IgD-negative memory B cell (primary cell): Measurements from ENCODE around the gene RRN3. TPM values are rescaled to one million over a fixed set of nuclear protein-coding genes. Genes with fewer than 3 reads are reported as not detected.
"Not testable (repeated sequence)": the region's sequence is repeated elsewhere in the genome, so short reads cannot be mapped to it uniquely, and the experiment has no call there.

Experiments used
- H3K27ac Mint-ChIP-seq, 3 donors: one replicate each; pipeline ENCODE4 v1.8.0; 2020 to 2022; ENCODE audit warnings: mild to moderate bottlenecking in 3 of 3, mixed read lengths in 3 of 3, moderate library complexity in 1 of 3
- H3K27me3 Mint-ChIP-seq: one replicate; pipeline ENCODE4 v1.8.0; 2021; ENCODE audit warnings: mixed read lengths
- H3K36me3 Mint-ChIP-seq: one replicate; pipeline ENCODE4 v1.8.0; 2020; ENCODE audit warnings: mild to moderate bottlenecking, mixed read lengths
- H3K4me1 Mint-ChIP-seq, 3 donors: one replicate each; pipeline ENCODE4 v1.8.0; 2020 to 2022; ENCODE audit warnings: mixed read lengths in 3 of 3, mild to moderate bottlenecking in 1 of 3
- H3K4me3 Mint-ChIP-seq, 4 donors: one replicate each; pipeline ENCODE4 v1.8.0; 2020 to 2022; ENCODE audit warnings: mild to moderate bottlenecking in 4 of 4, mixed read lengths in 4 of 4, moderate library complexity in 3 of 4
- H3K9me3 Mint-ChIP-seq, 3 donors: one replicate each; pipeline ENCODE4 v1.8.0; 2020 to 2021; ENCODE audit warnings: mixed read lengths in 3 of 3, mild to moderate bottlenecking in 1 of 3
- polyA plus RNA-seq: library from polyadenylated mRNA; unstranded; fragments of 300-500 nt; fragmentation: Illumina TruSeq; gene quantifications from one replicate; pipeline ENCODE4 v1.2.3, GENCODE V29; 2021

RRN3 gene
- polyA plus RNA-seq, 1 donor from 2014 or later, result 26.1 TPM

DNA sequence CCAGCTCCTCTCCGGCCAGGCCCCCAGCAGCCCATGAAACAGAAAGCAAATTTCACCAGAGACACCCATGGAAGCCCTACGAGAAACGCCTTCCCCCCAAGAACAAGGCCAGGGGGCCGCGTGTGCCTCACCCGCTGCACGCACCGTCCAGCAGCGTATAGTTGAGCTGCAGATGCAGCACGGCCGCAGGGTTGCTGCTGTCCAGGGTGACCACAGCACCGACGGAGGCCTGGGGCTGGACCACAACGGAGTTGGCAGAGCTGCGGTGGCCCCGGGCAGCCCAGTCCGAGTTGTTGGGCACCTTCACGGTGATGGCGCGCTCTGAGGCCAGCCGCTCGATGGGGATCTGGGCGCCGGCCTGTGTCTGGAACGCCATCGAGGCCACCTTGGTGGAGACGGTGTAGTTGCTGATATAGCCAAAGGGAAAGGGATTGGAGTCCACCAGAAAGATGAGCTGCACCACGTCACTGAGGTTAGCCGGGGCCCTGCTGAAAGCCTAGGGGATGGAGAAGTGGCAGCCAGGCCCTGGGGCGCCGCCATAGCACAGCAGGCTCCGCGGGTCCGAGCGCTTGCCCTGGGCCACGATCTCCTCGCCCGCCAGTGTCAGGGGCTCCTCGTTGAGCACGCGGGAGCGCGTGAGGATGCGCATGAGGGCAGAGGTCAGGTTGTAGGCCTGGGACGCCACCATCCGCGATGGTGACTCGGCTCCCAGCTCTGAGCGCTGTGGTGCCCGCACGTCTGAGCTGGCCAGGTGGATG is 37.0 kb upstream of the RRN3 start:
- not testable (repeated sequence) for H3K27me3 Mint-ChIP-seq, H3K4me1 Mint-ChIP-seq, H3K4me3 Mint-ChIP-seq

DNA sequence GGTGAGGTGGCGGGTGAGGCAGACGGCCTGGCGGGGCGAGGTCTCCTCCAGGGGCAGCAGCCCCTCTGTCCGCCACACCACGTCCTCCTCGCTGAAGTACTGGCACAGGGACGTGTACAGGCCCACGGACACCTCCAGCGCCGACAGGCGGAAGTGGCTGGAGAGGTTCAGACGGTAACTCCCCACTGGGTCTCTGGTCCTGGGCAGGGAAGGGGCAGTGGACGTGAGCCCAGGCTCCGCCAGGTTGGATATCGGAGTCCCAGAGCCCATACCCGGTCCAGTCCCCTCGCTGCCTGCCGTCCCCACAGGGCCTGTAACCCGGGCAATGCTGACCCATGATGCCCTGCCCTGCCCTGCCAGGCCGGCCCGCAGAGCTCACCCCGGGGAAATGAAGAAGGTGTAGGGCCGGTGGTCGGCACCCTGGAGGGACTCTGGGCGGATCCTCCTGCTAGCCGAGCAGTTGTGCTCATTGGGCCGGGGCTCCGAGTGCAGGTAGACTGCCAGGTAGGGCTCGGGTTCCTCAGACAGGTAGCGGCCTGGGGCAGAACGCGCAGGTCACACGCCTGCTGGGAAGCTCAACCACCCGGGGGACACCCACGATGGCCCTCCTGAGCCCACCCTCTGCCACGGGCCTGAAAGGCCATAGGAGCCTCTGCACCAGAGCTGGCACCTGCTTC is 36.3 kb upstream of the RRN3 start:
- not testable (repeated sequence) for H3K36me3 Mint-ChIP-seq, H3K27me3 Mint-ChIP-seq, H3K4me3 Mint-ChIP-seq, H3K4me1 Mint-ChIP-seq, H3K27ac Mint-ChIP-seq, H3K9me3 Mint-ChIP-seq

More for the DNA sequence above, 37.0 kb upstream of the RRN3 start:
- not testable (repeated sequence) for H3K9me3 Mint-ChIP-seq, H3K36me3 Mint-ChIP-seq, H3K27ac Mint-ChIP-seq

DNA sequence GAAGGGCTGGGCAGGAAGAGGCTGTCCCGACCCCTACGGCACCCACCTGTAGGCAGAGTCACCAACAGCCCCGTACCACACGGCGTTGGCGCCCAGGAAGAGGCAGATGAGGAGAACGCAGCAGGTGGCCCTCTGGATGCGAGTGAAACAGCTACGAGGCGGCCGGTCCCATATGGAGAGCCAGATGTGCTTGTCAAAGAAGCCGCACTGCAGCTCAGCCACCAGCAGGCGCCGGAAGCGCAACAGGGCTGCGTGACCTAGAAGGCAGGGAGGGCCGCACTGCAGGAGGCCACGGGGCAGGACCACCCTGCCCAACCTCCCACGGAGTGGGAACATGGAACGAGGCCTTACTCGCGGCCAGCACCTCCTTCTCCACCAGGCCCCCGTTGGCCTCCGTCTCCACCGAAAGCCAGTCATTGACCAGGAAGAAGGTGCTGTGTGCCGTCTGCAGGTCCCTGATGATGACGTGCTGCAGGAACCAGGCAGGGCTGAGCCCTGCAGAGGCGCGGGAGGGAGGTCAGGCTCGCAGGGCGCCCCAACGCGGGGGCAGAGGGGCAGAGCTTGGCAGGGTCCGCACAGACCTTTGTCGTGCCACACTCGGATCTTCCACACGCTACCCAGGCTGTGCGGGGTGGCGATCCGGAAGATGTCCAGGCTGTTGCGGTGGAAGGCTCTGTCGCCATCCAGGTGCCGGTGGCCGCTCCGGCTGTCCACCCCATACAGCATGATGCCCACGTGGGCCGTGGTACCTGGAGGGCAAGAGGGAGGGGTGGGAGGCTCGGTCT is 33.8 kb upstream of the RRN3 start:
- H3K4me3 Mint-ChIP-seq, H3K9me3 Mint-ChIP-seq, H3K36me3 Mint-ChIP-seq, H3K27ac Mint-ChIP-seq, H3K27me3 Mint-ChIP-seq, H3K4me1 Mint-ChIP-seq: not testable (repeated sequence)

DNA sequence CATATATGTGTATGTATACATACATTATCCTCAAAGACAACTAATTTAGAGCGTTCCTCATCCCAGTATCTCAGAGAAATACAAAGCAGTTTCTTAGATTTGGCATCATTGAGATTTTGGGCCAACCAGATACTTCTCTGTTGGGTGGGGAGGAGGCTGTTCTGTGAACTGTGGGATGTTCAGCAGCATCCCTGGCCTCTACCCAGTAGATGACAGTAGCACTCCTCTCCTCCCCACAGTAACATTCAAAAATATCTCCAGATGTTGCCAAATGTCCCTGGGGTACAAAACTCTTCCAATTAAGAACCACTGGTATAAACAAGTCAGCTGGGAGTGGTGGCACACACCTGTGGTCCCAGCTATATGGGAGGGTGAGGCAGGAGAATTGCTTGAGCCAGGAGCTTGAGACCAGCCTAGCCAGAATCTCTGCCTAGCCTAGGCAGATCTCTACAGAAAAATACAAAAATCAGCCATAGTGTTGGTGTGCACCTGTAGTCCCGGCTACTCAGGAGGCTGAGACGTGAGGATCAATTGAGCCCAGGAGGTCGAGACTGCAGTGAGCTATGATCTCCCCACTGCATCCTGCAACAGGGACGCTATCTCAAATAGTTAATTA is 6.4 kb upstream of the RRN3 start:
- not testable (repeated sequence) for H3K36me3 Mint-ChIP-seq, H3K4me1 Mint-ChIP-seq, H3K4me3 Mint-ChIP-seq, H3K27ac Mint-ChIP-seq, H3K27me3 Mint-ChIP-seq, H3K9me3 Mint-ChIP-seq

DNA sequence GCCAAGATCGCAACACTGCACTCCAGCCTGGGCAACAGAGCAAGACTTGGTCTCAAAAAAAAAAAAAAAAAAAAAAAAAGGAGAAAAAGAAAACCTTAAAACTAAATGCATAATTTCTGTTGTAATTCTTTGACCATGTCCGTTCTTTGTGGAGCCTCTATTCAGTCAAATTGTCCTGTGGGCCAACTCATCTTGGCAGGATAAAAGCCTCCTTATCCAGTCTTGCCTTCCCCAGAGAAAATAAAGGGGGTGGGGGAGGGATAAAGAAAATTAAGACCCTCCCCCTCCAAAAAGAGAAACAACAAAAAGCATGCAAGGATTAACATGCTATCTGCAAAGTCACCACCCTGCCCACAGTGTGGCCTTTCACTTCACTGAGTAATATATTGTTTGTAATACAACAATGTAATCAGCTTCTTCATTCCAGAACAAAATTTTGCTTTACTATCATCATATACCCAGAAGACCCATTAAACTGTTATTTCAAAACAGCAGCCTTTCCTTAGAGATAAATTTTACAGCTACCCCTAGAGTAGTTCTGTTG is 5.4 kb upstream of the RRN3 start:
- H3K4me3 Mint-ChIP-seq, H3K27me3 Mint-ChIP-seq, H3K9me3 Mint-ChIP-seq, H3K36me3 Mint-ChIP-seq, H3K27ac Mint-ChIP-seq, H3K4me1 Mint-ChIP-seq: not testable (repeated sequence)

DNA sequence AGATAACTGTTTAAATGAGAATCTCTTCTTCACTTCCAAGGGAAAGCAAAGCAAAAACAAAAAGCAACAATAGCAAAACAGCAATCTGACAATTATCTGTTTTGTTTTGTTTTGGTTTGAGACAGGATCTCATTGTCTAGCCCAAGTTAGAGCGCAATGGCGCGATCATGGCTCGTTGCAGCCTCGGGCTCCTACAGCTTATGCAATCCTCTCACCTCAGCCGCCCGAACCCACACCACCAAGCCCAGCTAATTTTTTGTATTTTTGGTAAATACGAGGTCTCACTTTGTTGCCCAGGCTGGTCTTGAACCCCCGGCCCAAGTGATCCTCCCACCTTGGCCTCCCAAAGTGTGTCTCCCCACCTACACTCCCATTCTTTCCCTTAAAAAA is 2.5 kb upstream of the RRN3 start:
- H3K27ac Mint-ChIP-seq, H3K36me3 Mint-ChIP-seq, H3K27me3 Mint-ChIP-seq, H3K9me3 Mint-ChIP-seq: not testable (repeated sequence)
- Mint-ChIP-seq H3K4me1 (peaks cover 11 to 21% (median 16%) of the 10 kb centered on the region in 3 donors), H3K4me3 (peak overlapping the region in 1 of 4 donors; percentile 59)

DNA sequence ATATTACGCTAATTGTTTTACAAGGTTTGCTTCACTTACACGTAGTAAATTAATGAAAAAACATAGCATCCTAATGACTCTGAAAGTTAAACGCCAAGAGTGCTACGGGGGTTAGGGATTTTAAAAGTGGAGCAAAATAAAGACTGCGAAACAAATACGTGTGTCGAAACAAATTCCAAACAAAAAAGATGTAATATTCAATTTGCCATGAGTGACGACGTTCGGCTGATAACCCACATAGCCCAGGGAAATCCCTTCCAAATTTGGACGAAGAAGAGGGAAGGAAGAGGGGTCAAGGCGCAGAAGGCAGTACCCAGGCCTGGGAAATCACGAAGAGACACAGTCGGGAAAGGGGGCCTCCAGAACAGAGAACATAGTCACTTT is 509 bp downstream of the RRN3 start:
- H3K4me1 Mint-ChIP-seq, result peaks cover 11 to 21% (median 16%) of the 10 kb centered on the region in 3 donors
- not testable (repeated sequence) for H3K36me3 Mint-ChIP-seq, H3K9me3 Mint-ChIP-seq, H3K27me3 Mint-ChIP-seq
- peak overlapping the region; percentile 97 to 100 (median 100) for H3K4me3 Mint-ChIP-seq
- H3K27ac Mint-ChIP-seq, result peak overlapping the region in 2 of 3 donors; percentile 92 to 98

DNA sequence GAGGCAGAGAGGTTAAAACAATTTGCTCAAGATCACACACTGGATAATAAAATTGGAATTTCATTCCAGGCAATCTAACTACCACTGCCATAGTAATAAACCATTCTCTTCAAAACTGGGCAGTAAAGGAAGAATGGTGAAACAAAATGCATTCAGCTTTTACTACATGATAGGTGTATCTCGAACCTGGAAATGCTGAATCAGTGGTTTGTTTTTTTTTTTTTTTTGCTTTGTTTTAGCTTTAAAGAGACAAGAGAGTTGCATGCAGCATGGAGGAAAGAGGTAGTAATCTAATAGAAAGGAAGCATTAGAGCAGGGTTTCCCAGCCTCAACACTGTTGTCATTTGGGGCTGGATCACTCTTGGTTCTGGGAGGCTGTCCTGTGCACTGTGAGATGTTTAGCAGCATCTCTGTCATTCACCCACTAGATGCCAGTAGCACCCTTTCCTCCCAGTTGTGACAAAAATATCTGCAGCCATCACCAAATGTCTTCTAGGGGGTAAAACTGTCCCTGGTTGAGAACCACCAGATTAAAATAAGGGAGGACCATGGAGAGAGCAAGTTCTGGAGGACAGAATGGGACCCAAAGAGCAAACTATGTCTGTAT is 3.3 kb downstream of the RRN3 start:
- not testable (repeated sequence) for H3K9me3 Mint-ChIP-seq, H3K27me3 Mint-ChIP-seq, H3K36me3 Mint-ChIP-seq
- H3K4me3 Mint-ChIP-seq, result peak overlapping the region in 2 of 4 donors; percentile 32 to 52
- H3K4me1 Mint-ChIP-seq, result peaks cover 9 to 21% (median 16%) of the 10 kb centered on the region in 3 donors
- H3K27ac Mint-ChIP-seq, result peak overlapping the region in 1 of 3 donors; percentile 19

DNA sequence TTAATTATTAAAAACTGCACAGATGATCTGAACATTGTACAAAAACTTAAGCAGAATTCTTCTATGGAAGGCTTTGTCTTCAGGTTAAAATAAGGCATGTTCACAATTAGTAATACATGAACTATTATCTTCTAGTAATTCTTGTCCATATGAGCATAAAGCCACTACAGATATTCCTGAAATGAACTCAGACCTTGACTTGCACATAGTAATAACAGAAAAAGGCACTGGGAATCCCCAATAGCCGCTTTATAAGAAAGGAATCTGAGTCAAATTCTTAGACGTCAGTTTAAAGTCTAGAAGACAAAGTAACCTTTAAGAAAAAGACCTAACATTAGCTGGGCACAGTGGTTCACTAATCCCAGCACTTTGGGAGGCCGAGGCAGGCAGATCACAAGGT is 11.3 kb downstream of the RRN3 start:
- not testable (repeated sequence) for H3K36me3 Mint-ChIP-seq, H3K9me3 Mint-ChIP-seq

DNA sequence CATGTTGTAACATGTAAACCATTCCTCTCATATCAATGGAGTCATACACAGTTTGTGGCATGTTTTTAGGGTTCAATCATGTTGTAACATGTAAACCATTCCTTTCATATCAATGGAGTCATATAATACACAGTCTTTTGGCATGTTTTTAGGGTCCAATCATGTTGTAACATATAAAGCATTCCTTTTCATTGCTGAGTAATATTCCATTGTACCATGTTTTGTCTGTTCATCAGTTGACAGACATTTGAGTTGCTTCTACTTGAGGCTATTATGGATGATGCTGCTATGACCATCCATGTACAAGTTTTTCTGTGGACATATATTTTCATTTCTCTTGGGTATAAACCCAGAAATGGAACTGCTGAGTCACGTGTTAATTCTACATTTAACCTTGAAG is 13.2 kb downstream of the RRN3 start:
- not testable (repeated sequence) for H3K36me3 Mint-ChIP-seq, H3K4me1 Mint-ChIP-seq, H3K9me3 Mint-ChIP-seq, H3K27ac Mint-ChIP-seq, H3K27me3 Mint-ChIP-seq, H3K4me3 Mint-ChIP-seq

More for the DNA sequence above, 11.3 kb downstream of the RRN3 start:
- H3K4me1 Mint-ChIP-seq, H3K27ac Mint-ChIP-seq, H3K4me3 Mint-ChIP-seq, H3K27me3 Mint-ChIP-seq: not testable (repeated sequence)

DNA sequence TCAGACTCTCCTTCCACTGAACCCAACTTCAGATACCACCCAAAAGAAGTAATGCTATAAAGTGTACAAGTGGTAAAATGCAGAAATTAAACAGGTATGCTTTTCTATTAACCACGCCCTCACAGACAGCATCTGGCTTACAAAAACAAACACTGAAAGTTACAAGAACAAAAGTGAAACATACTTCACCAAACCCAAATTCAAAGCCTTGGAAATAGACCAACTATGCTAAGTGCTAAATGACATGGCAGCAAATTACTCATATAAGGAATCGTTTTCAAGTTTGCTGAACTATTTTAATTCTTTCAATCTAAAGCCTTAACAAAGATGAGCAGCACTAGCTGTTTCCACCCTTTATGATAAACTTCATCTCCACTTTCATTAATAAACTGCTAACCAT is 17.9 kb downstream of the RRN3 start:
- not testable (repeated sequence) for H3K4me3 Mint-ChIP-seq, H3K27me3 Mint-ChIP-seq, H3K9me3 Mint-ChIP-seq, H3K36me3 Mint-ChIP-seq, H3K4me1 Mint-ChIP-seq
- H3K27ac Mint-ChIP-seq, result peak overlapping the region in 2 of 3 donors; percentile 23 to 59

DNA sequence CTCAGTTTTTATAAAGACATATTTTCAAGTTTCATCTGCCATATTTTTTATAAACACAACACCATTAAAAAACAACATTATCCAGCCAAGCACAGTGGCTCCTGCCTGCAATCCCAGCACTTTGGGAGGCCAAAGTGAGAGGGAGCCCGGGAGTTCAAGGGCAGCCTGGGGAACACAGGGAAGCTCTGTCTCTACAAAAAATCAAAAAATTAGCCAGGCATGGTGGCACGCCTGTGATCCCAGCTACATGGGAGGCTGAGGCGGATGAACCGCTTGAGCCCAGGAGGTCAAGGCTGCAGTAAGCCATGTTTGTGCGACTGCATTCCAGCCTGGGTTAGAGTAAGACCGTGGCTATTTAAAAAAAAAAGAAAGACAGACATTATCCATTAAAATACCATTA is 21.0 kb downstream of the RRN3 start:
- Mint-ChIP-seq H3K27me3 (no peaks in the 10 kb centered on the region), H3K4me3 (no peak overlapping the region), H3K4me1 (peaks cover 0 to 7% (median 2%) of the 10 kb centered on the region in 3 donors), H3K9me3 (no peaks in the 10 kb centered on the region), H3K36me3 (peaks cover 1% of the 10 kb centered on the region), H3K27ac (no peak overlapping the region)

DNA sequence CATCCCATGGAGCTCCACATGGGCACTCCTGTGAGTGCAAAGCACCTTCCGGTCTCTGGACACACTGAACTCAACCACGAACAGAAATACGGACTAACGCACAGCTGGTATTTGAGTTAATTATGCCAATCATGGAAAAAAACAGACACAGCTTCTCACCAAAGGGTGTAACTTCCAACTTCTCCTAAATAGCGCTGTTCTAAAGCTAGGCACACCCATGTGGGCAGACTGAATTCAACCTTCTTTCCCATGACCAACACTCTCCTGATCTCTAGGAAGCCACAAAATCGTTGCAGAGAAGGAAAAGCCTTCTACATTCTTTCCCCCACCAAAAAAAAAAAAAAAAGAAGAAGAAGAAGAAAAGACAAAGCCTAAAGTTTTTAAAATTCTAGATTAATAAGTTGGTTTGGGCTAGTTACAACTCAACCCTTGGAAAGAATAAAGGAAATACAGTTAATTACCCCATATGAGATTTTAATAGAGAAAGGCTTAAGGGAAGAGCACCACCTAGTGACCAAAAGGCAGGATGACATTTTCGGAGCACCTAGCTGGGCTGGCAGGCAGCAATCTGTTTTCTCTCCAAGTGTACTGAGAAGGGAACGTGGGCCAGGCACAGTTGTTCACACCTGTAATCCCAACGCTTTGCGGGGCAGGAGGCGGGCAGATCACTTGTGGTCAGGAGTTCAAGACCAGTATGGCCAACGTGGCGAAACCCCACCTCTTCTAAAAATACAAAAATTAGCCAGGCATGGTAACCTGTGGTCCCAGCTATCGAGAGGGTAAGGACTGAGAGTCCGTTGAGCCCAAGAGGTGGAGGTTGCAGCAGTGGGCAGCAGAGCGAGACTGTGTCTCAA is 21.9 kb downstream of the RRN3 start:
- not testable (repeated sequence) for H3K36me3 Mint-ChIP-seq, H3K9me3 Mint-ChIP-seq, H3K27me3 Mint-ChIP-seq, H3K4me3 Mint-ChIP-seq, H3K4me1 Mint-ChIP-seq
- peak overlapping the region in 1 of 3 donors; percentile 75 for H3K27ac Mint-ChIP-seq

DNA sequence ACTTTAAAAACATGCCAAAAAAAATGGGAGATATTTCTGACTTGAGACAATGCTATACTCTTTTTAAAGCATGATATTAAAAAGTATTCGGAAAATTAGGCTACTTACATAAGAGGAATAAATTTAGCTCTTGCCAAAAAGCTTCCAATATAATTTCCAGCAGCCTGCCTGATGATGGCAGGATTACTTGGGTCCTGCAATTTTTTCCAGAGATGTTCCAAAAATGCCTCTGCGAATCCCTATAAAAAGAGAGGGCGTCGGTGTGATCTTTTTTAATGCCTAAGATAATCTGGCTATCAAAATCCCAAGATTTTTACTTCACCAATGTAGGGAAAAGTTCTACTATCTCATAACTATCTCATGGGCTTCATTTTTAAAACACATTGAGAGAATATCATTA is 23.1 kb downstream of the RRN3 start:
- not testable (repeated sequence) for H3K4me3 Mint-ChIP-seq, H3K36me3 Mint-ChIP-seq, H3K27ac Mint-ChIP-seq, H3K4me1 Mint-ChIP-seq, H3K9me3 Mint-ChIP-seq, H3K27me3 Mint-ChIP-seq
